Mammary epithelial cell (primary cell): ENCODE measurements around the gene ACTMAP.

ENCODE experiments used
- CTCF ChIP-seq, 2 donors: IDR thresholded peaks in 1 of 2; conservative IDR thresholded peaks in 1 of 2; 2 replicates each; pipeline ENCODE4 v1.5.1; 2011 to 2012; ENCODE audit warnings: inconsistent platforms in 2 of 2, low read length in 2 of 2, mild to moderate bottlenecking in 2 of 2, control low read depth in 1 of 2, low read depth in 1 of 2; ENCODE audit not compliant: insufficient read depth in 1 of 2; ENCODE audit errors: extremely low read depth in 1 of 2
- EZH2 ChIP-seq: IDR thresholded peaks from 2 replicates; pipeline ENCODE4 v1.6.1; 2012; ENCODE audit warnings: low read length, inconsistent platforms, borderline replicate concordance

- TF ChIP-seq CTCF (conservative IDR thresholded peaks at IDR 0.05 in 1 of 2, IDR thresholded peaks at IDR 0.05 in 1 of 2; ENCODE audit: extremely low read depth in 1 of 2, insufficient read depth in 1 of 2, low read depth in 1 of 2, low read length in 2 of 2) (no peak), EZH2 (no peak)
Measured at GRCh38 chr19:40724315-40724714, 26.0 kb downstream of the ACTMAP start.
